Stimulated activated CD8-positive, alpha-beta memory T cell treated with anti-CD3 and anti-CD28 coated beads, Interleukin-4, amount 100 ng/mL, for 1 hour (primary cell): ENCODE measurements around the gene TIMP2.

Experiments
- DNase-seq, 2 donors: peaks; one replicate each; pipeline ENCODE4 v3.0.0-alpha.2; 2020; ENCODE audit warnings: low read depth in 2 of 2, low spot score in 1 of 2

TIMP2 gene

GRCh38 chr17:78818932-78819331 is 106.3 kb downstream of the TIMP2 start:
- no peak for DNase-seq

DNA sequence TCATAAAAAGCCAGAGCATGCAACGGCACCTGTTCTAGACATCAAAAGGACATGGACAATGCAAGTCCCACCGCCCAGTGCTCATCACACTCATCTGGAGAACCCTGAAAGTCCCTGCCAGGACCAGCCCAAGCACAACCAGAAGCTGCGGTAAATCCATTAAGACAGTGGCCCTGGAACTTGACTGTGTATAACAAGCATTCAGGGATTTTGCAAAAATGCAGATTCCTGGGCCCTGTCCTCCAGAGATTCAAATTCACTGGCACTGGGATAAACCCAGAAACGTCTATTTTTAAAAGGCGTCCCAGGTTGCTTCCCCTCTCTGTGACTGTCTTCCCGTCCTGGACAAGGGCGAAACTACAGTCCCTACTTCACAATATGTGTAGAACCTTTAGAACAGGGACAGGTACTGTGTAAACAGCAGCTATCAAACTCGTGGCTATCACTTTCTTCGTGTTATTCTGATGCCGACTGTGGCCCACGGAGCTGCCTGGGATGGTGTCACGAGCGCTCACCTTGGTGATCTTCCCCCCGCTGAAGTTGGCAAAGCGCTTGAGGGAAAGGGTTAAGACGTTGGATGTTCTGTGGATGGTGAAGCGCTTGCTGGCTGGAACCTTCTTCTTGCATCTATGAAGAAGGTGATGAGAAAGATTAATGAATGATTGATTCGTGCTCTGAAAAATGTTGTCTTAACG is 106.9 kb downstream of the TIMP2 start:
- no peak for DNase-seq

DNA sequence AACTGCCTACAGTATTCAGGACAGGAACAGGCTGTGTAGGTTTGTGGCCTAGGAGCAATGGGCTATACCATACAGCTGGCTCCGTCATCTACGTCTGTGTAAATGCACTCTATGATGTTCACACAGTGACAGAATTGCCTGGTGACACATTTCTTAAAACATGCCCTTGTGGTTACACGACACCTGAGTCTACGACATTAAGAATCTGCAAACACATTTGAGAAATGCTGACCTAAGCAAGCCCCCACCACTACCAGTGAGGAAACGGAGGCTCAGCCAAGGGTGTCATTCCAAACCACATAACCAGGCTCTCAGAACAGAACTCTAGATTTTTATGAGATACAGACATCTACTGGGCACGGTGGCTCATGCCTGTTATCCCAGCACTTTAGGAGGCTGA is 108.1 kb downstream of the TIMP2 start:
- peak in 1 of 2 donors; percentile 34 for DNase-seq

GRCh38 chr17:78815696-78816095 is 109.5 kb downstream of the TIMP2 start:
- no peak for DNase-seq

DNA sequence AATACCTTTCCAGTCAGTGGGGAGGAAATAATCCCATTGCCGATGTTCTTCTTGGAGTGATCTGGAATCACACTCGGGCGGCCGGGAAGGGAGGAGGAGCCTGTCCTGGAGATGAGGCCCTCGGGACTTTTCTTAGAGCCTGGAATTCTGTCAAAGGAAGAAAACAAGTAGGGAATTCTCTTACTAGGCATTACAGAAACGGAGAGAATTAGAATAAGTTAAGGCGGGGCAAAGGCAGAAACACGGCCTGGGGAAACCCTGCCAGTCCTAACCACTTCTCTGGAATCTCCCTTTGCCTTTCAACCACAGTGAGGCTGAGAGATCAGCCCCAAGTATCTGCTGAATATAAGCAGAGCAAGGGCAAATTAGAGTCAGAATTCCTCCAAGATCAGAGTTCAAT is 112.3 kb downstream of the TIMP2 start:
- DNase-seq, result no peak

- DNase-seq, result no peak
These were observed 117.0 kb downstream of the TIMP2 start for GRCh38 chr17:78808163-78808562.

DNA sequence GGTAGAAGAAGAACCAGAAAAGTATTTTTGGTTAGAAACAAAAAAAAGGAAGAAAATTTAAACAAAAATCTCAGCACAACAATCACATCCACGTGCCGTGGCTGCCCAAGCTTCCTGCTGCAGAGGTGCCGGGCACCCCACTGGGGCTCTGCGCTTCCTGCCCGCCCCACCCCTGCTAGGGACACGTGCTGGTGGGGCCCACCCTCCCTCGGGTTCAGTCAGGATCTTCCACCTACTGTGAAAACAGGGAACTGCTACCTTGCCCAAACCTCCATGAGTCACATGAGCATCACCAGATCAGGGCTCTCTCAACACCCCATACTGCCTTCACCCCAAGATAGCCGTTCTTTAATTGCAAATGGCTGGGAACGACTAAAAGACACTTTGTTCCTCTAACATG is 118.7 kb downstream of the TIMP2 start:
- DNase-seq, result no peak

DNA sequence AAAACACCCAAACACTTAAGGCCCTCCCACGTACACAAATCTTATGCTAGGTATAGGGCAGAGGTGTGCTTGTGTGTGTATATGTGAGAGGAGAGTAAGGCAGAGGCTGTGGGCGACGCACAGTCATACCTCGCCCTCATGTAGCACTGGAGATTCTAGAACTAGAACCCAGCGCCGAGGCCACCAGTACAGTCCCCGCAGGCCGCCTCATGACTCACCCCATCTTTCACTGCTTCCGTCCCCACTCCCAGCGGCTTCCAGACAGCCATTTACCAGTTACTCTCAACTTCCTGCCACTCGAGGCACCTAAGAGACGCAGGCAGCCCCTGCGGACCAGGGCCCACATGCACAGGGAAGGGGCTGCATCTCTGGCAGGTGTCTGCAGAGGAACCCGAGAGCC is 119.9 kb downstream of the TIMP2 start:
- no peak for DNase-seq

DNA sequence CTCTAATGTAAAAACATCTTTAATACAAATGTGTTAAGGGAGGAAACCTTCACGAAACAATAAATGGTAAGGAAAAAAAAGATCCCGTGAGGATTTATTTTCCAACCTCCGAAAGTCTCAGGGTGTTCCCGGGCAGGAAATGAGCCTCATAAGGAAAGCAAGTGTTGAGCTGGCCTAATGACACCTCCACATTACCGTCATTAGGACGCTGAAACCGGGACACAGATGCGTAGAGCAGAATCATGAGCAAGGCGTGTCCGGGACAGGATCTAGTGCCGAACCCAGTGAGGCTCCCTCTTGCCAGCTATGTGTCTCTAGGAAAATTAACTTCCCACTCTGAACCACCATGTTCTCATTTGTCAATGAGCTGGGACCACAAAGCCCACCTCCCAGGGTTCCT is 120.4 kb downstream of the TIMP2 start:
- DNase-seq, result no peak

DNA sequence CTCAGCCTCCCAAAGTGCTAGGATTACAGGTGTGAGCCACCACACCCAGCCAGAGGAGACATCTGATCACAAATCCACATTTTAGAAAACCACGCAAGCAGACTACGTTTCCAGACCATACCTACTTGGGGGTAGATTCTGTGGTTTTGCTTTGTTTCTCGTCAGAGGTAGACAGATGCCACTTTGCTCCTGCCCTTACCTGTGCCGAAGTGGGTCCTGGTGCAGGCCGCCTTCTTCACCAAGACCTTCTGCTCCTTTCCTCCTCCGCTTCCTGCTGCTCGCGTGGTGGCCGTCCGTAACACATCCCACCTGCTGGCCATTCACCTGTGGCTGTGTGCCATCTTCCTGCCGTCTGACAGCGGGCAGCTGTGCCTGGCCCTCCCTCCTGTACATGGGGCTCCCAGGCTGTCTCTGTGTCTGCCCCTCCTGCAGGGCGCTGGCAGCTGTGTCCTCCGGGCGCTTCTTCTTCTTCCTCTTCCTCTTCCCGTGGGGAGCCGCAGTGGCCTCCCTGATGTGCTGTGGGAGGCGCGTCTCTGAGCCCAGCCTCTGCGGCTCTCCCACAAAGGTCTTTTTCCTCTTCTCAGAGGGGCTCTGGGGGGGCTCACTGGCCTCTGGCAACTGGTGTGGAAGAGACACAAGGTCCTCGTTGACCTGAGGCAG is 121.9 kb downstream of the TIMP2 start:
- no peak for DNase-seq
